Neural progenitor cell (in vitro differentiated cells): Measurements from ENCODE around the gene ATRN. TPM values are rescaled to one million over a fixed set of nuclear protein-coding genes. Genes with fewer than 3 reads are reported as not detected.

Experiments
- DNase-seq: peaks from one replicate; pipeline ENCODE4 v3.0.0-alpha.2; 2016; ENCODE audit warnings: low spot score
- H2AFZ ChIP-seq: fragments of 200-600 bp; sonication (generic); replicated peaks from 2 replicates; pipeline ENCODE4 v1.6.1; 2016; ENCODE audit warnings: antibody characterized with exemption
- H3F3A ChIP-seq: fragments of 200-600 bp; sonication (generic); 2 replicates; pipeline ENCODE4 v1.6.1; 2016; ENCODE audit warnings: antibody characterized with exemption, low read depth
- H3K27ac ChIP-seq: fragments of 200-600 bp; sonication (generic); 2 replicates; pipeline ENCODE4 v1.5.1; 2016; ENCODE audit warnings: mild to moderate bottlenecking
- H3K27me3 ChIP-seq: fragments of 200-600 bp; sonication (generic); 2 replicates; pipeline ENCODE4 v1.6.1; 2016; ENCODE audit warnings: mild to moderate bottlenecking, moderate library complexity
- H3K36me3 ChIP-seq: fragments of 200-600 bp; sonication (generic); 2 replicates; pipeline ENCODE4 v1.5.1; 2016
- H3K4me1 ChIP-seq: fragments of 200-600 bp; sonication (generic); 2 replicates; pipeline ENCODE4 v1.6.1; 2016; ENCODE audit warnings: mixed run types
- H3K4me2 ChIP-seq: fragments of 200-600 bp; sonication (generic); 2 replicates; pipeline ENCODE4 v1.6.1; 2016
- H3K4me3 ChIP-seq: fragments of 200-600 bp; sonication (generic); 2 replicates; pipeline ENCODE4 v1.5.1; 2016
- H3K79me2 ChIP-seq: fragments of 200-600 bp; sonication (generic); 2 replicates; pipeline ENCODE4 v1.6.1; 2016; ENCODE audit warnings: low read depth
- H3K9ac ChIP-seq: fragments of 200-600 bp; sonication (generic); 2 replicates; pipeline ENCODE4 v1.6.1; 2016
- H3K9me3 ChIP-seq: fragments of 200-600 bp; sonication (generic); 2 replicates; pipeline ENCODE4 v1.5.1; 2016; ENCODE audit warnings: low read depth
- H4K20me1 ChIP-seq: fragments of 200-600 bp; sonication (generic); 2 replicates; pipeline ENCODE4 v1.6.1; 2016; ENCODE audit warnings: low read depth
- H3K27ac Mint-ChIP-seq: 3 replicates; pipeline ENCODE4 v1.8.0; 2021; ENCODE audit warnings: mixed read lengths
- H3K27me3 Mint-ChIP-seq: 2 replicates; pipeline ENCODE4 v1.8.0; 2022; ENCODE audit warnings: low read depth, mild to moderate bottlenecking, inconsistent platforms, moderate library complexity, mixed read lengths; ENCODE audit not compliant: insufficient read depth
- H3K36me3 Mint-ChIP-seq: 3 replicates; pipeline ENCODE4 v1.8.0; 2021; ENCODE audit warnings: mixed read lengths
- H3K4me1 Mint-ChIP-seq: 3 replicates; pipeline ENCODE4 v1.8.0; 2021; ENCODE audit warnings: mixed read lengths
- H3K4me3 Mint-ChIP-seq: 3 replicates; pipeline ENCODE4 v1.8.0; 2021; ENCODE audit warnings: mild to moderate bottlenecking, moderate library complexity, mixed read lengths
- H3K9me3 Mint-ChIP-seq: 3 replicates; pipeline ENCODE4 v1.8.0; 2020; ENCODE audit warnings: mixed read lengths
- EZH2 ChIP-seq: fragments of 200-600 bp; sonication (generic); IDR thresholded peaks from 2 replicates; pipeline ENCODE4 v1.6.1; 2017; ENCODE audit warnings: antibody characterized with exemption, mild to moderate bottlenecking, moderate library complexity
- EZH2phosphoT487 ChIP-seq: fragments of 200-600 bp; sonication (generic); IDR thresholded peaks from 2 replicates; pipeline ENCODE4 v1.6.1; 2017; ENCODE audit warnings: antibody characterized with exemption
- total RNA-seq: library from RNA; depleted of rRNA; stranded (reverse); fragments of >200 nt; gene quantifications from 2 replicates; pipeline ENCODE4 v1.2.3, GENCODE V29; 2015; ENCODE audit warnings: low replicate concordance
- TF ChIP-seq, protein P1 (sequence below): fragments of 200-600 bp; sonication (generic); IDR thresholded peaks from 2 replicates; pipeline ENCODE4 v1.5.1; 2017; ENCODE audit warnings: antibody characterized with exemption, mild to moderate bottlenecking

ATRN gene
- total RNA-seq, 1 donor from 2014 or later: 36.8 TPM

GRCh38 chr20:3539311-3540107 lies 68.7 kb downstream of the ATRN start:
- Mint-ChIP-seq H3K36me3 (peaks cover 4% of the 10 kb centered on the region), H3K9me3 (no peaks in the 10 kb centered on the region), H3K27ac (no peak overlapping the region), H3K4me1 (no peaks in the 10 kb centered on the region), H3K27me3 (no peaks in the 10 kb centered on the region), H3K4me3 (no peak overlapping the region)
- Histone ChIP-seq H2AFZ (no peak overlapping the region), H3K27me3 (no peaks in the 10 kb centered on the region), H3K4me2 (no peak overlapping the region), H3K4me3 (no peak overlapping the region), H3F3A (no peaks in the 10 kb centered on the region), H3K4me1 (no peaks in the 10 kb centered on the region), H3K79me2 (no peaks in the 10 kb centered on the region), H3K27ac (no peak overlapping the region), H4K20me1 (no peaks in the 10 kb centered on the region), H3K36me3 (no peaks in the 10 kb centered on the region), H3K9ac (no peak overlapping the region), H3K9me3 (no peaks in the 10 kb centered on the region)
- TF ChIP-seq EZH2 (no peak), EZH2phosphoT487 (no peak)
- TF ChIP-seq, protein P1, sequence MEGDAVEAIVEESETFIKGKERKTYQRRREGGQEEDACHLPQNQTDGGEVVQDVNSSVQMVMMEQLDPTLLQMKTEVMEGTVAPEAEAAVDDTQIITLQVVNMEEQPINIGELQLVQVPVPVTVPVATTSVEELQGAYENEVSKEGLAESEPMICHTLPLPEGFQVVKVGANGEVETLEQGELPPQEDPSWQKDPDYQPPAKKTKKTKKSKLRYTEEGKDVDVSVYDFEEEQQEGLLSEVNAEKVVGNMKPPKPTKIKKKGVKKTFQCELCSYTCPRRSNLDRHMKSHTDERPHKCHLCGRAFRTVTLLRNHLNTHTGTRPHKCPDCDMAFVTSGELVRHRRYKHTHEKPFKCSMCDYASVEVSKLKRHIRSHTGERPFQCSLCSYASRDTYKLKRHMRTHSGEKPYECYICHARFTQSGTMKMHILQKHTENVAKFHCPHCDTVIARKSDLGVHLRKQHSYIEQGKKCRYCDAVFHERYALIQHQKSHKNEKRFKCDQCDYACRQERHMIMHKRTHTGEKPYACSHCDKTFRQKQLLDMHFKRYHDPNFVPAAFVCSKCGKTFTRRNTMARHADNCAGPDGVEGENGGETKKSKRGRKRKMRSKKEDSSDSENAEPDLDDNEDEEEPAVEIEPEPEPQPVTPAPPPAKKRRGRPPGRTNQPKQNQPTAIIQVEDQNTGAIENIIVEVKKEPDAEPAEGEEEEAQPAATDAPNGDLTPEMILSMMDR: no peak
- DNase-seq: no peak

- H3K36me3 ChIP-seq: no peaks in the 10 kb centered on the region
- H3K36me3 Mint-ChIP-seq: peaks cover 4% of the 10 kb centered on the region
- no peak overlapping the region for H3K27ac ChIP-seq
- DNase-seq: no peak
- no peaks in the 10 kb centered on the region for H3K4me1 ChIP-seq
- no peaks in the 10 kb centered on the region for H4K20me1 ChIP-seq
- H3K4me1 Mint-ChIP-seq: no peaks in the 10 kb centered on the region
- H3K9me3 ChIP-seq: no peaks in the 10 kb centered on the region
- H3K4me3 Mint-ChIP-seq: no peak overlapping the region
- no peaks in the 10 kb centered on the region for H3F3A ChIP-seq
- H3K9ac ChIP-seq: no peak overlapping the region
- no peaks in the 10 kb centered on the region for H3K27me3 ChIP-seq
- no peaks in the 10 kb centered on the region for H3K79me2 ChIP-seq
- no peak for TF ChIP-seq EZH2
- TF ChIP-seq, protein P1: no peak
- TF ChIP-seq EZH2phosphoT487: no peak
- H3K9me3 Mint-ChIP-seq: no peaks in the 10 kb centered on the region
- H3K4me3 ChIP-seq: no peak overlapping the region
- H3K4me2 ChIP-seq: no peak overlapping the region
- no peak overlapping the region for H3K27ac Mint-ChIP-seq
- H2AFZ ChIP-seq: no peak overlapping the region
- no peaks in the 10 kb centered on the region for H3K27me3 Mint-ChIP-seq
Measured at GRCh38 chr20:3541887-3542721, 71.3 kb downstream of the ATRN start.

DNA sequence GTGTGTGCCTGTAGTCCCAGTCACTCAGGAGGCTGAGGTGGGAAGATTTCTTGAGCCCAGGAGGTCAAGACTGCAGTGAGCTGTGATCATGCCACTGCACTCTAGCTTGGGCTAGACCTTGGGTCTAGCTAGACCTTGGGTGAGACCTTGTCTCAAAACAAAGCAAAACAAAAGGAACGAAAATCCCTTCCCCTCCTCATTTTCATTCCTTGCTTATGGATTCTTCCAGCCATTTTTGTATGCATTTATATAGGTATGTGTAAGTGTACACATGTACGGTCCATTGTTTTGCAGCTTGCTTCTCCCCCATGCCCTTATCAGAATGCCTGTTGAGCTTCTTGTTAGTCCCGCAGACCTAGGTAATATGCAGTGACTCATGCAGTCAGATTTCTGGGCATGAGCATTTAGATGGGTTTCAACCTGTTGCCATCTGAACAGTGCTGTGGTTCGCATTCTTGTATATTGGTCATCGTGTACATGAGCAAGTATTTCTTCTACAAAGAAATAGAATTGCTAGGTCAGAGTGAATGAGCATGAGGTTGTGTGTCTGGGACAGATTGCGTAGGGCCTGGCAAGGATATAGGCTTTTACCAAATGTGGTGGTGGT lies 73.2 kb downstream of the ATRN start:
- H3K36me3 ChIP-seq: no peaks in the 10 kb centered on the region
- no peaks in the 10 kb centered on the region for H3F3A ChIP-seq
- DNase-seq: no peak
- no peak overlapping the region for H3K27ac ChIP-seq
- no peaks in the 10 kb centered on the region for H3K4me1 ChIP-seq
- H3K4me3 Mint-ChIP-seq: no peak overlapping the region
- H4K20me1 ChIP-seq: no peaks in the 10 kb centered on the region
- H2AFZ ChIP-seq: no peak overlapping the region
- H3K9ac ChIP-seq: no peak overlapping the region
- peaks cover 6% of the 10 kb centered on the region for H3K36me3 Mint-ChIP-seq
- no peak overlapping the region for H3K4me2 ChIP-seq
- H3K27me3 Mint-ChIP-seq: no peaks in the 10 kb centered on the region
- no peaks in the 10 kb centered on the region for H3K27me3 ChIP-seq
- H3K9me3 ChIP-seq: no peaks in the 10 kb centered on the region
- H3K4me1 Mint-ChIP-seq: no peaks in the 10 kb centered on the region
- H3K79me2 ChIP-seq: no peaks in the 10 kb centered on the region
- H3K27ac Mint-ChIP-seq: no peak overlapping the region
- no peaks in the 10 kb centered on the region for H3K9me3 Mint-ChIP-seq
- H3K4me3 ChIP-seq: no peak overlapping the region
- TF ChIP-seq EZH2: no peak
- TF ChIP-seq, protein P1: no peak
- TF ChIP-seq EZH2phosphoT487: no peak
